Measurements from ENCODE around the gene MKX.

GRCh38 chr10:27692663-27693062 is 53.0 kb downstream of the MKX start:
- TF ChIP-seq CTCF (IDR thresholded peaks at IDR 0.05) (no peak), POLR2A (IDR thresholded peaks at IDR 0.05) (no peak)

Data from right lobe of liver (tissue), 4 donors.